HFFc6 (cell line): ENCODE measurements around the gene DRAXIN. TPM values are rescaled to one million over a fixed set of nuclear protein-coding genes. Genes with fewer than 3 reads are reported as not detected.

Experiments used
- DNase-seq: peaks from one replicate; pipeline ENCODE4 v3.0.0-alpha.2; 2018
- H3K27ac Mint-ChIP-seq: 2 replicates; pipeline ENCODE4 v1.8.0; 2020; ENCODE audit warnings: mild to moderate bottlenecking, mixed read lengths
- H3K27me3 Mint-ChIP-seq: 2 replicates; pipeline ENCODE4 v1.8.0; 2021; ENCODE audit warnings: mild to moderate bottlenecking, moderate library complexity, mixed read lengths; ENCODE audit not compliant: insufficient read depth
- H3K36me3 Mint-ChIP-seq: 2 replicates; pipeline ENCODE4 v1.8.0; 2021; ENCODE audit warnings: low read depth, mixed read lengths
- H3K4me1 Mint-ChIP-seq: 2 replicates; pipeline ENCODE4 v1.8.0; 2020; ENCODE audit warnings: low read depth, mixed read lengths
- H3K4me3 Mint-ChIP-seq: 2 replicates; pipeline ENCODE4 v1.8.0; 2020; ENCODE audit warnings: mild to moderate bottlenecking, moderate library complexity, mixed read lengths
- H3K9me3 Mint-ChIP-seq: 2 replicates; pipeline ENCODE4 v1.8.0; 2020; ENCODE audit warnings: mild to moderate bottlenecking, mixed read lengths
- total RNA-seq, 6 experiments: library from RNA; stranded (reverse); fragmentation: NEBNext Ultra II Directional; extraction: Animal tissue kit (Norgen Biotek cat#: 25700); gene quantifications; 2 replicates in 1 of 6; 3 replicates in 5 of 6; pipeline ENCODE4 v1.2.3, GENCODE V29; 2021
- TF ChIP-seq, protein P1 (sequence below): fragments of 200-600 bp; sonication (generic); IDR thresholded peaks from 2 replicates; pipeline ENCODE4 v1.5.0; 2021; ENCODE audit warnings: antibody characterized with exemption, mild to moderate bottlenecking

The DRAXIN gene
- total RNA-seq, 6 experiments from 2014 or later: not detected

DNA sequence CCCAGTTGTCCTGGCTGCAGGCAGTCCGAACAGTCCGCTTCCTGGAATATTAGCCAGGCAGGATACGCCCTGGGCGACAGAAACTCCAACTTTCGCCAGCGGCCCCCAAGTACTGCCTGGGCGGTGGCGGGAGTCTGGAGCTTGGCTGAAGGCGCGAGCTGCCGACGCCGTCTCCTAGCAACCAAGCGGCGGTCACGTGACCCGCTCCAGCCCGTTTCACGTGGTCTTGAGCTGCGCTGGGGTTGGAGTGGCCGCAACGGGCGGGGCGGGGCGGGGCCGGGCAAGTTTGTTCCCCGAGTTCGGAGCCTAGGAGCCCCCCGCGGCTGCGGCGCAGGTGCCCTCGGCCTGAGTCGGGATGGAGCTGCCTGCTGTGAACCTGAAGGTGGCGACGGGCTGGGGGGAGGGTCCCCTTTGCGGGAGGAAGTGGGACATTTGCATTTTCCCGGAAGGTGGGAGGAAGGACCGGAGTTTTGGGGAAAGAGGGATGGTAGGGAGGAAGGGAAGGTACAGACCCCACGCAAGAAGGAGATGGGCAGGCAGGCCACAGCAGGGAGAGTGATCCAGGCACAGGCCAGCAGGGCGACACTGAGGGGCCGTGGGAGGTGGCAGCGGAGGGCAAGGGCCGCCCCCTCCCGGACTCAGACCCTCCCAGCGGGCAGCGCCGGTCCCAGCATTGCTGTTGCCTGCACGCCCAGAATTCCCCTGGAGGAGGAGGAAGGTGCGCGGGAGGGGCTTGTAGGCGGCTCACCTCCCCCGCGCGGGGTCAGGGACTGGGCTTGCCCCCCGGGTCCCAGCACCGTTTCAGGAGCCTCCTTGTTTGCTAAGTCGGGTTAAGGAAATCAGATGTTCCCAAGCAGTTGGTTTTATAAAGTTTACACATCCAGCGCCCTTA is 44.6 kb downstream of the DRAXIN start, which contains the start of gene AGTRAP:
Gene AGTRAP (plus strand): TSS at position 283 of the 892 bp plus-strand sequence. CDS start 73 bp downstream, at position 356.
- peak; percentile 82 for DNase-seq
- TF ChIP-seq, protein P1, sequence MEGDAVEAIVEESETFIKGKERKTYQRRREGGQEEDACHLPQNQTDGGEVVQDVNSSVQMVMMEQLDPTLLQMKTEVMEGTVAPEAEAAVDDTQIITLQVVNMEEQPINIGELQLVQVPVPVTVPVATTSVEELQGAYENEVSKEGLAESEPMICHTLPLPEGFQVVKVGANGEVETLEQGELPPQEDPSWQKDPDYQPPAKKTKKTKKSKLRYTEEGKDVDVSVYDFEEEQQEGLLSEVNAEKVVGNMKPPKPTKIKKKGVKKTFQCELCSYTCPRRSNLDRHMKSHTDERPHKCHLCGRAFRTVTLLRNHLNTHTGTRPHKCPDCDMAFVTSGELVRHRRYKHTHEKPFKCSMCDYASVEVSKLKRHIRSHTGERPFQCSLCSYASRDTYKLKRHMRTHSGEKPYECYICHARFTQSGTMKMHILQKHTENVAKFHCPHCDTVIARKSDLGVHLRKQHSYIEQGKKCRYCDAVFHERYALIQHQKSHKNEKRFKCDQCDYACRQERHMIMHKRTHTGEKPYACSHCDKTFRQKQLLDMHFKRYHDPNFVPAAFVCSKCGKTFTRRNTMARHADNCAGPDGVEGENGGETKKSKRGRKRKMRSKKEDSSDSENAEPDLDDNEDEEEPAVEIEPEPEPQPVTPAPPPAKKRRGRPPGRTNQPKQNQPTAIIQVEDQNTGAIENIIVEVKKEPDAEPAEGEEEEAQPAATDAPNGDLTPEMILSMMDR: peak; percentile 25; the same call in 1 of the 2 replicates
- Mint-ChIP-seq H3K9me3 (no peaks in the 10 kb centered on the region), H3K4me3 (peak within 1 kb of the TSS; percentile 93), H3K27ac (peak within 1 kb of the TSS; percentile 93), H3K27me3 (no peaks in the 10 kb centered on the region; the same call in 1 of the 2 replicates), H3K4me1 (peaks cover 31% of the 10 kb centered on the region), H3K36me3 (no peaks in the 10 kb centered on the region; the same call in 1 of the 2 replicates)

DNA sequence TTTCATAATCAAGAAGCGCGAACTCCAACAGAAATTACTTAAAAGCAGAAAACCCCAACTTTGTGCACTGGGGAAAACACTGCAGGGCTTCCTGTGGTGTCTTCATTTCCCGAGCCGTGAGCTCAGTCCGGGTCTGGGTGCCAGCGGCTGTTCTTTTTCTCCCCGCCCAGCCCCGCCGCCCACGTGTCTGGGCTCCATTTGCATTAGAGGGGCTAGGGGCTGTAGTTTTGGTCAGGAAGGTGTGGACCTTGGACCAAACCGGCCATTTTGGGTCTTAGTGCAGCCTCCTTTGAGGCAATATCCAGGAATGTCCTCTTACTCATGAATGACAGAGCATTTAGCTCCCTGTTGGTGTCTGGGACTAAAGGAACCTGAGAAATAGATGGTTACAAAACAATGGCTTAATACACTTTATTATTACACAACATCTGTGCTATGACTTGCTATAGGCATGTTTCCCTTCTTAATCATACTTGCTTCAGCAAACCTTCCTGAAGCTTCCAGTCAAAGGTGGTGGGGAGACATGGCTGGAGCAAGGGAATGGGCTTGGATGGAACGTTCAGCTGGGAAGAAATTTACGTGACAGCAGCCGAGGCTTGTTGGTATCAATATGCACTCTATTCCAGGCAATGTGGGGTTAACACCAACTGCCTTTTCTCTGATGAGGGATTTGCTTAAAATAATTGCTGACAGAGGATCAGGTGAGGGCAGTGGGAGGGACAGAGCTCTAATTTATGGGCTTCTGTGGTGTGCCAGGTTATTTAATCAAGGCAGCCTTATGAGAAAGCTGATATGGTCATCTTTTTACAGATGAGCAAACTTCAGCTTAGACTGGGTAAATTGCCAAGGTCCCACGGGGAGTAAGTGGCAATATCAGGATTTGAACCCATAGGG is 45.5 kb downstream of the DRAXIN start:
- DNase-seq: peak; percentile 81
- TF ChIP-seq, protein P1: no peak
- peaks cover 23% of the 10 kb centered on the region for H3K4me1 Mint-ChIP-seq
- no peaks in the 10 kb centered on the region; the same call in 1 of the 2 replicates for H3K27me3 Mint-ChIP-seq
- H3K36me3 Mint-ChIP-seq: no peaks in the 10 kb centered on the region; the same call in 1 of the 2 replicates
- peak overlapping the region; percentile 93 for H3K27ac Mint-ChIP-seq
- H3K4me3 Mint-ChIP-seq: peak overlapping the region; percentile 93
- no peaks in the 10 kb centered on the region for H3K9me3 Mint-ChIP-seq

DNA sequence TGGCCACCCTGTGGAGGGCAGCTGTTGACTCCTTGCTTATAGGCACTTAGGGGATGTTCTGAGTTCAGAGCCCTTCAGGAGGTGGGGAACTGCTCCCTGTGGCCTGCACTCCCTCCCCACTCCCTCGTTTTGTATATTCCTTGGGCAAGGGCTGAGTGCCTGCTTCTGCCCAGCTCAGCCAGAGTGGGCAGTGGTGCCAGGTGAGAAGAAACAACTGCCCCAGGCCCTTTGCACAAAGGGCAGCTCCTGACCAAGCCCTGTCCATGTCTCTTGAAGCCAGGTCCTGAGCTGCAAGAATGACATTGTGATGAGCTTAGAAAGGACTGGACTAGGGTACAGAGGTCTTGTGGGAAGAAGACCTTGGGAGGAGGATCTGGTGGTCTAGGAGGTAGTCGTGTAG is 46.6 kb downstream of the DRAXIN start:
- no peaks in the 10 kb centered on the region; the same call in 1 of the 2 replicates for H3K27me3 Mint-ChIP-seq
- H3K9me3 Mint-ChIP-seq: no peaks in the 10 kb centered on the region
- H3K4me3 Mint-ChIP-seq: no peak overlapping the region
- TF ChIP-seq, protein P1: no peak
- no peak for DNase-seq
- no peaks in the 10 kb centered on the region; the same call in 1 of the 2 replicates for H3K36me3 Mint-ChIP-seq
- H3K4me1 Mint-ChIP-seq: peaks cover 15% of the 10 kb centered on the region
- H3K27ac Mint-ChIP-seq: no peak overlapping the region

DNA sequence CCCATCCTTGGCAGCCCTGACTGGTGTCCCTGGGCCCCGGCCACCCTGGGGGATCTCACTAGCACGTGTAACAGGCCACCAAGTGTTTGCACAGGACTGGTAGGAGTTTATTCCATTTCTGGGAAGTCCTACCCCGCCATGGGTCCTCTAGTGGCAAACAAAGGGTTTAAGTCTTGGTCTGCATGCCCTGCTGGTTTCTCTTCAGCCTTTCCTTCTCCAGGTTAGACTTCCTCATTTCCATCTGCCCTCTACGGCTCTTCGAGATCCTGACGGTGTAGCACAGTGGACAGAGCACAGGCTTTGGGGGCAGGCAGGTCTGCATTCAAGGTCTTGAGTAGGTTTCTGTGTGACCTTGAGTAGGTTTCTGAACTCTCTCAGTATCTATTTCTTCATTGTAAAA is 47.3 kb downstream of the DRAXIN start:
- TF ChIP-seq, protein P1: no peak
- Mint-ChIP-seq H3K27me3 (no peaks in the 10 kb centered on the region; the same call in 1 of the 2 replicates), H3K9me3 (no peaks in the 10 kb centered on the region), H3K36me3 (no peaks in the 10 kb centered on the region; the same call in 1 of the 2 replicates), H3K4me1 (peaks cover 15% of the 10 kb centered on the region), H3K27ac (no peak overlapping the region), H3K4me3 (no peak overlapping the region)
- DNase-seq: no peak
